Duodenal mucosa (tissue), 2 donors: ENCODE data around the gene PRMT2.

Experiments
- H3K27ac ChIP-seq: one replicate; pipeline ENCODE4 v1.7.0; 2013; ENCODE audit warnings: low read depth, low read length
- H3K27me3 ChIP-seq, 2 donors: one replicate each; pipeline ENCODE4 v1.7.0; 2013; ENCODE audit warnings: low read length in 2 of 2, control low read depth in 1 of 2; ENCODE audit not compliant: insufficient read depth in 2 of 2, control insufficient read depth in 1 of 2
- H3K36me3 ChIP-seq, 2 donors: one replicate each; pipeline ENCODE4 v1.7.0; 2013; ENCODE audit warnings: low read length in 2 of 2, control low read depth in 1 of 2; ENCODE audit not compliant: insufficient read depth in 2 of 2, control insufficient read depth in 1 of 2
- H3K4me1 ChIP-seq, 2 donors: one replicate each; pipeline ENCODE4 v1.7.0; 2013; ENCODE audit warnings: low read length in 2 of 2, control low read depth in 1 of 2; ENCODE audit not compliant: insufficient read depth in 2 of 2, control insufficient read depth in 1 of 2
- H3K4me3 ChIP-seq, 2 donors: one replicate each; pipeline ENCODE4 v1.7.0; 2013; ENCODE audit warnings: low read length in 2 of 2, low read depth in 1 of 2
- H3K9ac ChIP-seq, 2 donors: one replicate each; pipeline ENCODE4 v1.7.0; 2013; ENCODE audit warnings: low read length in 2 of 2, low read depth in 1 of 2
- H3K9me3 ChIP-seq, 2 donors: one replicate each; pipeline ENCODE4 v1.7.0; 2013; ENCODE audit warnings: low read length in 2 of 2, control low read depth in 1 of 2; ENCODE audit not compliant: control insufficient read depth in 1 of 2

The PRMT2 gene

DNA sequence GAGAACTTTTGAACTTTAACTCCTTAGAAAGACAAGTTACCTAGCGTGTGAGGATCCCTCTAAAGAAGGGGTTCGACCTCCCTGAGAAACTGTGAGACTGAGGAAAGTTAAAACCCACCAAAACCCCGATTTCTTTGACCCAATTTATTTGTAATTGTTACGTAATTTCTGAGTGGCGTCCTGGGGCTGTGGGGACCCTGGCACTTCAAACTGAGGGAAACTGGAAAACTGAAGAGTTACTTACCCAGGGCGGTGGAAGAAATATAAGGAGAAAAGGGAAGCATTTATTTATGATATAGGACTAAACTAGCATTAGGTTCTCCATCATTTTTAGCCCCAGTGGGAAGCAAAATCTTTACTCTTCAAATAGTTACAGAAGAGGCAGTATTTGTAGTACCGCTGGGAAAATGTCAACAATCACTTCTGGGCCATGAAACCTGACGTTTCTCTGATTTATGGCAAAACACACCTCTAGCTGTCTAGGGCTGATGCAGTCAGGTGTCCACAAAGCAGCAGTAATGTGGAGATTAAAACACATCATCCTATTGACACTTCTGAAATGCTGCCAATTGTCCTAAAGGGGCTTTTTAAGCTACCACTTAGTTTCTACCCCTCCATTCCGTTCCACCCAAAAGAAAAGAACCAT lies 31.0 kb upstream of the PRMT2 start:
- Histone ChIP-seq H3K4me1 (peaks cover 7 to 15% of the 10 kb centered on the region in 2 donors), H3K27ac (no peak overlapping the region), H3K27me3 (no peaks in the 10 kb centered on the region), H3K4me3 (no peak overlapping the region), H3K9me3 (no peaks in the 10 kb centered on the region), H3K9ac (no peak overlapping the region), H3K36me3 (no peaks in the 10 kb centered on the region)

- no peaks in the 10 kb centered on the region for H3K27me3 ChIP-seq
- no peak within 1 kb of the TSS for H3K9ac ChIP-seq
- H3K4me3 ChIP-seq = no peak within 1 kb of the TSS
- H3K4me1 ChIP-seq = peaks cover 7 to 15% of the 10 kb centered on the region in 2 donors
- H3K36me3 ChIP-seq = no peaks in the 10 kb centered on the region
- no peaks in the 10 kb centered on the region for H3K9me3 ChIP-seq
- peak within 1 kb of the TSS; percentile 2 for H3K27ac ChIP-seq
Measured at GRCh38 chr21:46604975-46605766, 30.3 kb upstream of the PRMT2 start, which contains the start of gene S100B. S100B (minus strand) TSS chr21:46605082; CDS start chr21:46602415, 2,667 bp downstream.

- Histone ChIP-seq H3K9me3 (peaks cover 0 to 5% of the 10 kb centered on the region in 2 donors), H3K4me1 (peaks cover 7 to 15% of the 10 kb centered on the region in 2 donors), H3K27me3 (no peaks in the 10 kb centered on the region), H3K9ac (no peak overlapping the region), H3K27ac (peak overlapping the region; percentile 2), H3K4me3 (no peak overlapping the region), H3K36me3 (no peaks in the 10 kb centered on the region)
Measured at GRCh38 chr21:46605767-46606426, 29.6 kb upstream of the PRMT2 start.

GRCh38 chr21:46606427-46606813 lies 29.1 kb upstream of the PRMT2 start:
- Histone ChIP-seq H3K9ac (no peak overlapping the region), H3K4me3 (no peak overlapping the region), H3K27ac (peak overlapping the region; percentile 2), H3K27me3 (no peaks in the 10 kb centered on the region), H3K4me1 (peaks cover 7 to 15% of the 10 kb centered on the region in 2 donors), H3K9me3 (peaks cover 0 to 5% of the 10 kb centered on the region in 2 donors), H3K36me3 (no peaks in the 10 kb centered on the region)

GRCh38 chr21:46607636-46608035 lies 27.8 kb upstream of the PRMT2 start:
- H3K27me3 ChIP-seq = no peaks in the 10 kb centered on the region
- H3K9ac ChIP-seq = no peak overlapping the region
- peaks cover 7 to 15% of the 10 kb centered on the region in 2 donors for H3K4me1 ChIP-seq
- peaks cover 0 to 5% of the 10 kb centered on the region in 2 donors for H3K9me3 ChIP-seq
- no peak overlapping the region for H3K27ac ChIP-seq
- no peak overlapping the region for H3K4me3 ChIP-seq
- no peaks in the 10 kb centered on the region for H3K36me3 ChIP-seq

DNA sequence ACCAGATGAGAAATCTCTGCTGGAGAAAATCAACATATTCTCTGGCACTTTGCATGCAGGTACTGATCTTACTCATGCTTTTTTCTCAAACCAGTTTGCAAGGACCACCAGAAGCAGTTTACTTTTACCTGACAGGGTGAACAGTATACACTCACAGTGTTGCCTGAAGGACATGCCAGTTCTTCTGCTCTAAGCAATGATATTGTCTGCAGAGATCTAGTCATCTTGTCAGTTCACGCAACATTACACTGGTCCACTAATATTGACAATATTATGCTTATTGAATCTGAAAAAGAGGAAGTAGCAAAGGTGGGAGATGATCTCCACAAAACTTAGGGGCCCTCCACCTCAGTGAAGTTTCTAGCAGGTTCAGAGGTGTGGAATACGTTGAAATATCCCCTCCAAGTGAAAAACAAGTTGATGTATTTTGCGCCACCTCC lies 26.8 kb upstream of the PRMT2 start:
- Histone ChIP-seq H3K4me3 (no peak overlapping the region), H3K27me3 (no peaks in the 10 kb centered on the region), H3K9ac (no peak overlapping the region), H3K36me3 (no peaks in the 10 kb centered on the region), H3K9me3 (peaks cover 0 to 5% of the 10 kb centered on the region in 2 donors), H3K27ac (no peak overlapping the region), H3K4me1 (peaks cover 7 to 15% of the 10 kb centered on the region in 2 donors)

DNA sequence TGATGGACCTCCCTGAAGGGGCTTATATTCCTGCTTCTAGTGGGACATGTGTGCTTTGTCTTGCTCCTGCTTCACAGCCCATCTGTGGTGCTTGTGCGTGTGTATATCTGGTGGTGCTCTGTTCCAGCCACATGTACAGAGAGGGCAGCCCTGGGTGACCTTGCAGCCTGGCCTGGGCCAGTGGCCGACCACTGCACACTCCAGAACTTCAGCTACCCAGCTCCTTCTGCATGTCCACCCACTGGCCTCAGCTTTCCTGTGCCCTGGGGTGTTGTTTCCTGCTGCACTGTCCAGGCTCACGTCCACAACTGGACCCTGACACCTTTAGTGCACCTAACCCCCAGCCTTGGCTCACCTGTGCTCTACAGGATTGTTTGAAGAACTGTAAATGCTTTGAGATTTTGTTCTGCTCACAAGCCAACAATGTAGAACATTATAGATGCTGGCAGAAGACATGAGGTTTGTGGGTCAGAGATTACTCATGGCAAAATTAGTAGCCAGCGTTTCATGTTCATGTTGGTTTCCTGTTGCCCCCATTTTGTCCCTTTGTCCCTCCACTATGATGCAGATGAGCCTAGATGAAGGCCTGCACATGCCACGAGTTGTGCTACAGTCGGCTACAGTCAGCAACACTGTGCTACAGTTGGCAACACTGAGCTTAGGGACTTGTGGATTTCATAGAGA lies 25.3 kb upstream of the PRMT2 start:
- Histone ChIP-seq H3K9me3 (peaks cover 0 to 5% of the 10 kb centered on the region in 2 donors), H3K27ac (no peak overlapping the region), H3K36me3 (no peaks in the 10 kb centered on the region), H3K4me3 (no peak overlapping the region), H3K9ac (no peak overlapping the region), H3K27me3 (no peaks in the 10 kb centered on the region), H3K4me1 (peaks cover 7 to 14% of the 10 kb centered on the region in 2 donors)

DNA sequence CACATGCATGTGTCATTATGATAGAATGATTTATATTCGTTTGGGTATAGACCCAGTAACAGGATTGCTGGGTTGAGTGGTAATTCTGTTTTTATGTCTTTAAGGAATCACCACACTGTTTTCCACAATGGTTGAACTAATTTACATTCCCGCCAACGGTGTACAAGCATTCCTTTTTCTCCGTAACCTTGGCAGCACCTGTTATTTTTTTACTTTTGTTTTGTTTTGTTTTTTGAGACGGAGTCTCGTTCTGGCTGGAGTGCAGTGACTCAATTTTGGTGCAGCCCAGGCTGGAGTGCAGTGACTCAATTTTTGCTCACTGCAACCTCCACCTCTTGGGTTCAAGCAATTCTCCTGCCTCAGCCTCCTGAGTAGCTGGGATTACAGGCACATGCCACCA lies 22.1 kb upstream of the PRMT2 start:
- no peak overlapping the region for H3K9ac ChIP-seq
- H3K4me1 ChIP-seq = no peaks in the 10 kb centered on the region
- no peaks in the 10 kb centered on the region for H3K36me3 ChIP-seq
- H3K27ac ChIP-seq = no peak overlapping the region
- peaks cover 0 to 5% of the 10 kb centered on the region in 2 donors for H3K9me3 ChIP-seq
- H3K4me3 ChIP-seq = no peak overlapping the region
- no peaks in the 10 kb centered on the region for H3K27me3 ChIP-seq

DNA sequence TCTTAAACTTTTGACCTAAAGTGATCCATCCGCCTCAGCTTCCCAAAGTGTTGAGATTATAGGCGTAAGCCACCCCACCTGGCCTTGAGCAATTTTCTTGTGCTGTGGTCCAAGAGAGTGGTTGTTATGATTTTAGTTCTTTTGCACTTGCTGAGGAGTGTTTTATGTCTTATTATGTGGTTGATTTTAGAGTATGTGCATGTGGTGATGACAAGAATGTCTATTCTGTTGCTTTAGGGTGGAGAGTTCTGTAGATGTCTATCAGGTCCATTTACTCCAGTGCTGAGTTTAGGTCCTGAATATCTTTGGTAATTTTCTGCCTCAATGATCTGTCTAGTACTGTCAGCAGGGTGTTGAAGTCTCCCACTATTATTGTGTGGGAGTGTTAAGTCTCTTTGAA lies 19.4 kb upstream of the PRMT2 start:
- H3K9me3 ChIP-seq = no peaks in the 10 kb centered on the region
- H3K36me3 ChIP-seq = no peaks in the 10 kb centered on the region
- H3K27me3 ChIP-seq = no peaks in the 10 kb centered on the region
- H3K27ac ChIP-seq = no peak overlapping the region
- no peak overlapping the region for H3K4me3 ChIP-seq
- H3K4me1 ChIP-seq = no peaks in the 10 kb centered on the region
- no peak overlapping the region for H3K9ac ChIP-seq
